ENCODE results near the gene TMEM175. TPM values are rescaled to one million over a fixed set of nuclear protein-coding genes. Genes with fewer than 3 reads are reported as not detected.

TMEM175 gene
- total and polyA plus RNA-seq, 9 of the 15 experiments (the other 6 are each of a cell fraction or from before 2014, with no cell fraction given): 0.13 to 30.9 (median 9.4) TPM

DNA sequence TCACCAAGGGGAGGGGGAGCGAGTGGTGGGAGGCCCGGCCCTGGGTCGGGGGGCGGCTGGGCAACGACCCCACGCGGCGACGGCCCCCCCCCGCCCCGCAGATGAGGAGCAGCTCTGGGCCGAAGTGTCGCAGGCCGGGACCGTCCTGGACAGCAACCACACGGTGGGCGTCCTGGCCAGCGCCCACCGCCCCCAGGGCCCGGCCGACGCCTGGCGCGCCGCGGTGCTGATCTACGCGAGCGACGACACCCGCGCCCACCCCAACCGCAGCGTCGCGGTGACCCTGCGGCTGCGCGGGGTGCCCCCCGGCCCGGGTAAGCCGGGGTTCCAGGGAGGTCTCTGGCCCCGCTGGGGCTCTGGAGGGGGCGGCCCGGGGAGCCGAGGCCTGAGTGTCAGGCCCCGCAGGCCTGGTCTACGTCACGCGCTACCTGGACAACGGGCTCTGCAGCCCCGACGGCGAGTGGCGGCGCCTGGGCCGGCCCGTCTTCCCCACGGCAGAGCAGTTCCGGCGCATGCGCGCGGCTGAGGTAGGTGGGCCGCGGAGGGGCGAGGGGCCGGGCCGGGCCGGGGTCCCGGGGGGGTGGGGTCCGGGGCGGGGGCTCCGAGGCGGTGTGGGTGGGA is 70.5 kb downstream of the TMEM175 start:
- TF ChIP-seq, protein P1, sequence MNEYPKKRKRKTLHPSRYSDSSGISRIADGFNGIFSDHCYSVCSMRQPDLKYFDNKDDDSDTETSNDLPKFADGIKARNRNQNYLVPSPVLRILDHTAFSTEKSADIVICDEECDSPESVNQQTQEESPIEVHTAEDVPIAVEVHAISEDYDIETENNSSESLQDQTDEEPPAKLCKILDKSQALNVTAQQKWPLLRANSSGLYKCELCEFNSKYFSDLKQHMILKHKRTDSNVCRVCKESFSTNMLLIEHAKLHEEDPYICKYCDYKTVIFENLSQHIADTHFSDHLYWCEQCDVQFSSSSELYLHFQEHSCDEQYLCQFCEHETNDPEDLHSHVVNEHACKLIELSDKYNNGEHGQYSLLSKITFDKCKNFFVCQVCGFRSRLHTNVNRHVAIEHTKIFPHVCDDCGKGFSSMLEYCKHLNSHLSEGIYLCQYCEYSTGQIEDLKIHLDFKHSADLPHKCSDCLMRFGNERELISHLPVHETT (CRISPR knock-in tag; conservative IDR thresholded peaks at IDR 0.05 in 1 of 2, IDR thresholded peaks at IDR 0.05 in 1 of 2): no peak
- TF ChIP-seq IRF2 (CRISPR knock-in tag; IDR thresholded peaks at IDR 0.05): no peak
- no peak for TF ChIP-seq PRMT5 (CRISPR knock-in tag; IDR thresholded peaks at IDR 0.05)
- TF ChIP-seq CBFB (CRISPR knock-in tag; IDR thresholded peaks at IDR 0.05): no peak
- TF ChIP-seq TBL1XR1 (IDR thresholded peaks at IDR 0.05; ENCODE audit: low read length in 2 of 2): no peak
- TF ChIP-seq, protein P2, sequence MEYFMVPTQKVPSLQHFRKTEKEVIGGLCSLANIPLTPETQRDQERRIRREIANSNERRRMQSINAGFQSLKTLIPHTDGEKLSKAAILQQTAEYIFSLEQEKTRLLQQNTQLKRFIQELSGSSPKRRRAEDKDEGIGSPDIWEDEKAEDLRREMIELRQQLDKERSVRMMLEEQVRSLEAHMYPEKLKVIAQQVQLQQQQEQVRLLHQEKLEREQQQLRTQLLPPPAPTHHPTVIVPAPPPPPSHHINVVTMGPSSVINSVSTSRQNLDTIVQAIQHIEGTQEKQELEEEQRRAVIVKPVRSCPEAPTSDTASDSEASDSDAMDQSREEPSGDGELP (CRISPR knock-in tag; IDR thresholded peaks at IDR 0.05; ENCODE audit: borderline replicate concordance): no peak
- TF ChIP-seq ERF (CRISPR knock-in tag; IDR thresholded peaks at IDR 0.05): no peak
- TF ChIP-seq CHD4 (IDR thresholded peaks at IDR 0.05; ENCODE audit: insufficient read depth, insufficient replicate concordance, low read depth, low read length, poor library complexity, severe bottlenecking): no peak
- TF ChIP-seq CBX2 (IDR thresholded peaks at IDR 0.05; ENCODE audit: insufficient read depth, low read length, poor library complexity, severe bottlenecking): no peak
- no peak for TF ChIP-seq SPI1 (IDR thresholded peaks at IDR 0.05; ENCODE audit: borderline replicate concordance, low read depth, low read length)
- in situ Hi-C loops (cut with MboI): no loop called here
- no peak overlapping the region for H3K4me2 ChIP-seq (ENCODE audit: insufficient read depth, low read length)
- DNase-seq (ENCODE audit: extremely low read depth in 1 of 4, low spot score in 3 of 4) (no peak), FAIRE-seq (no peak), ATAC-seq (no peak)
- H3K4me1 ChIP-seq (replicated peaks in 1 of 2; ENCODE audit: control insufficient read depth in 2 of 2, insufficient read depth in 2 of 2, low read length in 2 of 2): peaks cover 3 to 40% of the 10 kb centered on the region in 2 experiments; a peak in 2 of 5 replicates
- H2AFZ ChIP-seq (ENCODE audit: low read depth, low read length): no peak overlapping the region
- ChIA-PET CTCF (ENCODE audit: low intra/inter-chr PET ratio) (no interaction called here), POLR2A (no interaction called here)
- H3K9ac ChIP-seq (ENCODE audit: insufficient read depth in 1 of 2, low read depth in 2 of 2, low read length in 2 of 2): no peak overlapping the region
- no CpG with 5 or more reads among the region's 75 CpGs for WGBS (ENCODE audit: insufficient coverage, low coverage, missing lambda C conversion rate)
- H3K79me2 ChIP-seq (ENCODE audit: control insufficient read depth, insufficient read depth, low read length): no peaks in the 10 kb centered on the region
- H3K9me3 ChIP-seq (replicated peaks; ENCODE audit: control insufficient read depth, insufficient read depth, low read depth, low read length): no peaks in the 10 kb centered on the region
- H3K27me3 ChIP-seq (ENCODE audit: control insufficient read depth in 2 of 2, insufficient read depth in 2 of 2, low read length in 2 of 2): no peaks in the 10 kb centered on the region
- no peaks in the 10 kb centered on the region for H3K36me3 ChIP-seq (ENCODE audit: control insufficient read depth, insufficient read depth, low read length)
- no peaks in the 10 kb centered on the region for H4K20me1 ChIP-seq (replicated peaks; ENCODE audit: control insufficient read depth, insufficient read depth, low read length)
- no peak overlapping the region for H3K4me3 ChIP-seq
- BruUV-seq (replicated peaks): no TSS peak
- H3K27ac ChIP-seq (ENCODE audit: extremely low read depth, low read depth, low read length): no peak overlapping the region
- intact Hi-C loops (cut with micrococcal nuclease): no loop called here
- no peaks in the 10 kb centered on the region for H3K9me1 ChIP-seq (ENCODE audit: control insufficient read depth, insufficient read depth, low read length)

All from K562 (cell line).